NCI-H1092 (cell line): ENCODE data around the gene FSD1L.
"Not testable (repeated sequence)": the region's sequence is repeated elsewhere in the genome, so short reads cannot be mapped to it uniquely, and the experiment has no call there.

Source experiments
- DNase-seq: peaks from one replicate; lab custom pipeline; 2025; lab: John Stamatoyannopoulos, UW

The FSD1L gene

GRCh38 chr9:105484226-105484625, 36.4 kb downstream of the FSD1L start:
- DNase-seq = no peak

GRCh38 chr9:105485131-105485530, 37.3 kb downstream of the FSD1L start:
- DNase-seq = no peak

DNA sequence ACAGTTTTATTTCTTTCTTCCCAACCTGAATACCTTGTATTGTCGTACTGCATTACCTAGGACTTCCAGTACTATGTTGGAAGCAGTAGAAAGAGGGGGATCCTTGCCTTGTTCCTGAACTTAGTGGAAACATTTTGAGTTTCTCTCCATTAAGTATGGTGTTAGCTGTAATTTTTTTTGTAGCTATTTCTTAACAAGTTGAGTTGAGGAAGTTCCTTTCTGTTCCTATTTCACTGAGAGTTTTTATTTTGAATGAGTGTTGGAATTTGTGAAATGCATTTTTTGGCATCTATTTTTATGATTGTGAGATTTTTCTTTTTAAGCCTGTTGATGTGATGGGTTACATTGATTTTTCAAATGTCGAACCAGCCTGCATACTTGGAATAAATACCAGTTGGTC, 49.0 kb downstream of the FSD1L start:
- no peak for DNase-seq

DNA sequence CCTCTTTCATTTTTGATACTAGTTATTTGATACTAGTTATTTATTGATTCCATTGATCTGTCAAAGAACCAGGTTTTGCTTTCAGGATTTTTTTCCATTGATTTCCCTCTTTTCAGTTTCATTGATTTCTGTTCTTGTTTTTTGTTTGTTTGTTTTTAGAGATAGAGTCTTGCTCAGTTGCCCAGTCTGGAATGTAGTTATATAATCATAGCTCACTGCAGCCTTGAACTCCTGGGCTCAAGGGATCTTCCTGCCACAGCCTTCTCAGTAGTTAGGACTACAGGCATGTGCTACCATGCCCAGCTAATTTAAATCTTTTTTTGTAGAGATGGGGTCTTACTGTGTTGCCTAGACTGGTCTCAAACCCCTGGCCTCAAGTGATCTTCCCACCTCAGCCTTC, 49.9 kb downstream of the FSD1L start:
- DNase-seq = no peak

GRCh38 chr9:105500108-105500766, 52.4 kb downstream of the FSD1L start:
- DNase-seq = no peak

DNA sequence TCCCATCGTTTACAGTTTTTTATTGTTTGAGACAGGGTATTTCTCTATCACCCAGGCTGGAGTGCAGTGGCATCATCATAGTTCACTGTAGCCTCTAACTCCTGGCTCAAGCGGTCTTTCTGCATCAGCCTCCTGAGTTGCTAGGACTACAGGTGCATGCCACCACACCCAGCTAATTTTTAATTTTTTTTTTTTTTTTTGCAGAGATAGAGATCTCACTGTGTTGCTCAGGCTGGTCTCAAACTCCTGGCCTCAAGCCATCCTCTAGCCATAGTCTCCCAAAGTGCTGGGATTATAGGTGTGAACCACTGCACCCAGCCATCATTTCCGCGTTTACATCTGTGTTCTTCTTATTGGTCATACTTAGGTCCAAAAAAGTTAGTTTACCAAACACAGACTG, 53.6 kb downstream of the FSD1L start:
- DNase-seq = no peak

DNA sequence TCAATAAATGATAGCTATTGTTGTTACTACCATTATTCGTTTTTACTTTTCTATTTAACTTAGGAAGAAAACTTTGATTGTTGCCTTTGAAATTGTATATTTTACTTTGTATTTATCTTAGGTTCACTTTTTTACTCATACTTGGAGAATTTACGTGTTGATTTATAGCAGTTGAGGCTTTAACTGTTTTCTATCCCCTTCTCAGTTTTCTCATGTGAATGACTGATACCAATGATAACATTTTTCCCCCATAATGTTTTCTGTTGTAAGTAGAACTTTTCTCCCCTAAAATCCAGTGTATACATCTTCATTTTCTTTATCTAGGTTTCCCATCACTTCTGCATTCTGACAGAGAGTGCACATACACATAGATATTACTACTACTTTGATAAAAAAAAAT, 54.4 kb downstream of the FSD1L start:
- DNase-seq = no peak

- no peak for DNase-seq
Observed at GRCh38 chr9:105503881-105504280, 56.0 kb downstream of the FSD1L start.

DNA sequence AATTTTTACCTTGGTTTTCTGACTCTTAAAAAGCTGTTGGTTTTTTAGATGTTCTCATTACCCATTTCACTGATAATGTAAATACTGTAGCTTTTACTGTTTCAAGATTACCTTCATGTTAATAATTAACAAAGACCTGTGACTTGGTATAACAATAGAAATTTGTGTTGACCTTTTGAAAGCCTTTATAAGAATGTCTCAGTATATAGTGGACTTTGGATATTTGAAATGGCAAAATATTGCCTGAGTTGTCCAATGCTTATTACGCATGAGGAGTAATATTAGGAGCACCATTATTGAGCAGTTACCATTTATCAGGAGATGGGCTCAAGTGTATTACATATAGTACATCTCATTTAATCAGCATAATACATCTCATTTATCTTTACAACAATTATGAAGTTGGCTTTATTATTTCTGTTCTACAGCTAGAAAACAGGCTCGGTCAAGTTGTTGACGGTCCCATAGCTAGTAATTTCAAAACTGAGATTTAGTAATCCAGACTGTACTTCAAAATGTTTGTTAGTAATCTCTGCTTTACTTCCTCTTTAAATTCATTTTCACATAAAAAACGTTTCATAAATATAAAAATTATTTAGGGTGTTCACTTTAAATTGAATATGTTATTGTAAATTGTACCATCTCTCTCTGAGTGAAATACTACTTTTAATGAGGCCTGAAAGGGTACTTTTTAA, 59.4 kb downstream of the FSD1L start:
- no peak for DNase-seq

- DNase-seq = no peak
Observed at GRCh38 chr9:105508530-105508929, 60.7 kb downstream of the FSD1L start.

- DNase-seq = no peak
Observed at GRCh38 chr9:105510024-105510423, 62.2 kb downstream of the FSD1L start.

DNA sequence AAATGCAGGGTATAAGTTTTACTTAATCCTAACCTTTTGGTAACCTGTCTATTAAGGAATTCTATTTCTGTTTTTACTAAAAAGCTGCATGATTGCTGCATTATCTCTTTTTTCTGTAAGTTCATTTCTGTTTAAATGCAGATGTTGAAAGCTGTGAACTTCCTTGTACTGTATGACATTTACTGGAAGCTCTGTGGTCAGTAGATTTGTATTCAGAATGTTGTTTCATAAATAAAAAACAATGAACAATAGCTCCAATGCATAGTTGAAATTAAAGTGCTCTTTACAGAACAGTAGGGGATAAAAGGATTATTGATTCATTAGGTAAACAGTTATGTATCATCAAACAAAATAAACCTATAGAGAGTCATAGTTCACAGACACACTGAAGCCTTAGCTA, 63.6 kb downstream of the FSD1L start:
- no peak for DNase-seq

DNA sequence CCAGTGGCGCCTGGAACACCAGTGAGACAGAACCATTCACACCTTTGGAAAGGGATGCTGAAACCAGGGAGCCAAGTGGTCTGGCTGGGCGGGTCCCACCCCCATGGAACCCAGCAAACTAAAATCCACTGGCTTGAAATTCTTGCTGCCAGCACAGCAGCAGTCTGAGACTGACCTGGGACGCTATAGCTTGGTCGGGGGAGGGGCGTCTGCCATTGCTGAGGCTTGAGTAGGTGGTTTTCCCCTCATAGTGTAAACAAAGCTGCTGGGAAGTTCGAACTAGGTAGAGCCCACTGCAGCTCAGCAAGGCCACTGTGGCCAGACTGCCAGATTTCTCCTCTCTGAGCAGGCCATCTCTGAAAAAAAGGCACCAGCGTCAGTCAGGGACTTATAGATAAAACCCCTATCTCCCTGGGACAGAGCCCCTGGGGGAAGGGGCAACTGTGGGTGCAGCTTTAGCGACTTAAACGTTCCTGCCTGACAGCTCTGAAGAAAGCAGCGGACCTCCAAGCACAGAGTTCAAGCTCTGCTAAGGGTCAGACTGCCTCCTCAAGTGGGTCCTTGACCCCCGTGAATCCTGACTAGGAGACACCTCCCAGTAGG, 68.1 kb downstream of the FSD1L start:
- DNase-seq = no peak

DNA sequence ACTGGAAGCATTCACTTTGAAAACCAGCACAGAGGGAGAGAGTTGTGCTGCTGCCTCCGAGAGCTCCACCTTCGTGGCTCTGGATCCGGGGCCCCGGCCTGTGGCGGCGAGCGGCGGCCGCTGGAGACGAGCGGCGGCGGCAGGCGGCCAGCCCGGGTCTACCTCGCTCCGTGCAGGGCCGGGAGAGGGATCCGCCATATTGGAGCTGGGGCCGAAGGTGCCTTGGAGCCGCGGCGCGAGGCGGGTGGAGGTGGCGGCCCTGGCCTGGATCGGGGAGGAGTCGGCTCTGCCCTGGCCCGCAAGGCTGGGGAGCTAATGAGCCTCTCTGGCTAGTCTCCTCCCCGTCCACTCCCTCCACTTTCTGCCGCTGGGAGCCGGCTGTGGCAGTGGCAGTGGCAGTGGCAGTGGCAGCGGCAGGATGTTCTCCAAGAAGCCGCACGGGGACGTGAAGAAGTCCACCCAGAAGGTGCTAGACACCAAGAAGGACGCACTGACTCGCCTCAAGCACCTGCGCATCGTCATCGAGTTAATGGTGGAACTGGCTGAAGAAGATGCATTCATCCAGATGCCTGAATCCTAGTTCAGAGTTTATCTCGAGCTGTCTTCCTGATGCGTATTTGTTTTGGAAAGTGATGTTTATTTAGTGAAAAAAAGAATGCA, 72.0 kb downstream of the FSD1L start:
- DNase-seq = not testable (repeated sequence)

GRCh38 chr9:105520992-105521391, 73.2 kb downstream of the FSD1L start:
- DNase-seq = not testable (repeated sequence)

DNA sequence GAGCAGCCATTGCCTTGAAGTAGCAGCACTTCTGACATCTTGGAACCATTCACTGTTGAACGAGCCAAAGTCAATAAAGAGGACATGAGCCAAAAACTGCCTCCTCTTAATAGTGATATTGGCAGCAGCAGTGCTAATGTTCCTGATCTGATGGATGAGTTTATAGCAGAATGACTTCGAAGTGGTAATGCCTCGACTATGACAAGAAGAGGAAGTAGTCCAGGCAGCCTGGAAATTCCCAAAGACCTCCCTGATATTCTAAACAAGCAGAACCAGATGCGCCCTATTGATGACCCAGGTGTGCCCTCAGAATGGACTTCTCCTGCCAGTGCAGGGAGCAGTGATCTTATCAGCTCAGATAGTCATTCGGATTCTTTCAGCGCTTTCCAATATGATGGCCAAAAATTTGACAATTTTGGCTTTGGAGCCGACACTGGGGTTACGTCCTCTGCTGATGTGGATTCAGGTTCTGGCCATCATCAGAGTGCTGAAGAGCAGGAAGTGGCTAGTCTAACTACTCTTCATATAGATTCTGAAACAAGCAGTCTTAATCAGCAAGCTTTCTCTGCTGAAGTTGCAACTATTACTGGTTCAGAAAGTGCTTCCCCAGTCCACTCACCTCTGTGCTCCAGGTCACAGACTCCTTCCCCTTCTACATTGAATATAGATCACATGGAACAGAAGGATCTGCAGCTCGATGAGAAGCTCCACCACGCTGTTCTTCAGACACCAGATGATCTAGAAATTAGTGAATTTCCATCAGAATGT, 75.0 kb downstream of the FSD1L start:
- DNase-seq = not testable (repeated sequence)

GRCh38 chr9:105531530-105531929, 83.7 kb downstream of the FSD1L start:
- DNase-seq = no peak

DNA sequence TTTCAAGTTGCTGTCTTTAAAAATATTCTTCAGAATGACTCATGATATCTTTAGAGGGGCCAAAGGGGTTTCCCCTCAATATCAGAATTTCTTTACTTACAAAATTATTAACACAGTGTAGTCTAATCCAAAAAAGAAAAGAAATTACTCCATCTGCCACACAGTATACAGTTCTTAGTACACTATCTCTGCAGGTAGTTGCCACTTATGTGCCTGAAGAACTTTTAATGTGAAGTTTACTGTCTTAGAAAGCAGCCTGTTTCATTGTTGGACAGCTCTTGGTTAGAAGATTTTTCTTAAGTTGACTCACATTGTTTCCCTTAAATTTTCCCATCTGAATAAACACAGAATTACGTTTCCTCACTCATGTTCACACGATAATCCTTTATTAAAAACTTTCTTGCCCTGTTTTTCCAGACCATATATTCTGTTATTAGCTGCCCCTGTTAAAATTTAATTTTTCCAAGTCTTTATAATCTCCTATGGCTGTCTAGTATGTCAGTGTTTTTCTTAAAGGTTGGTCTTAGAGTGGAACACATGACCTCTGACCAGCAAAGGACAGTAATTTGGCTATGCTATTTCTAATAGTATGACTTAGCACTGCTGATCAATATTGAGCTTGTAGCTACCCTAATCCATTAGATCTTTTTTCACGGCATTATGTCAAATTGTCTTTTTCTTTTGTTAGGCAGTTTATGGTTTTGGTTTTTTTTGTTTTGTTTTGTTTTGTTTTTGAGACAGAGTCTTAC, 88.3 kb downstream of the FSD1L start:
- DNase-seq = no peak

GRCh38 chr9:105539452-105539851, 91.6 kb downstream of the FSD1L start:
- DNase-seq = no peak

GRCh38 chr9:105541838-105542237, 94.0 kb downstream of the FSD1L start:
- DNase-seq = no peak

DNA sequence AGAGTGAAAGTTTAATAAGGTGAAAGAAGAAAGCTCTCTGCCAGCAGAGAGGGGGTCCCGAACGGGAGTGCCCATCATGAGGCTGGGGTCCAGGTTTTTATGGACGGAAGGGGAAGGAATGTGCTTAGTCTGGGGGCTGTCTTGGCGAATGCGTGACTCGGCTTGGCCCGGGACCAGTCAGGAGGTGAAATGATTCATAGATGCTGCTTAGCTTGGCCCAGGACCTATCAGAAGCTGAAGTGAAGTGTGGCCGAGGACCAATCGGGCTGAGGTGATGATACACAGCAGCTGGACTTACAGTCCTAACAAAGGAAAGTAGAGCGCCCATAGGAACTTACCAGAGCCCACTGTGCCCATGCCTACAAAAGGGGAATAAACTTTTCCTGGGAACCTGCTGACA, 106.2 kb downstream of the FSD1L start:
- no peak for DNase-seq
